Endothelial cell of umbilical vein (primary cell): ENCODE data around the gene RAN.

ENCODE experiments used
- CTCF ChIP-seq, 2 donors: IDR thresholded peaks; 1 replicate in 1 of 2; 2 replicates in 1 of 2; pipeline ENCODE4 v1.5.1; 2011; ENCODE audit warnings: low read length in 2 of 2, mild to moderate bottlenecking in 2 of 2, moderate library complexity in 2 of 2, control low read depth in 1 of 2, inconsistent platforms in 1 of 2, low read depth in 1 of 2; ENCODE audit not compliant: insufficient read depth in 1 of 2; ENCODE audit errors: extremely low read depth in 1 of 2
- EZH2 ChIP-seq: IDR thresholded peaks from 2 replicates; pipeline ENCODE4 v1.6.1; 2012; ENCODE audit warnings: borderline replicate concordance, low read depth, mild to moderate bottlenecking, moderate library complexity, low read length, inconsistent platforms; ENCODE audit not compliant: severe bottlenecking
- POLR2A ChIP-seq: IDR thresholded peaks from 2 replicates; pipeline ENCODE4 v1.6.1; 2012; ENCODE audit warnings: low read depth, mild to moderate bottlenecking, control low read depth, low read length

GRCh38 chr12:130868412-130868811 lies 3.5 kb upstream of the RAN start:
- TF ChIP-seq EZH2: no peak
- TF ChIP-seq CTCF (IDR thresholded peaks at IDR 0.05; ENCODE audit: extremely low read depth in 1 of 2, insufficient read depth in 1 of 2, low read depth in 1 of 2, low read length in 2 of 2): no peak
- no peak for TF ChIP-seq POLR2A
